22Rv1 (cell line): Measurements from ENCODE around the gene LEO1.

Source experiments
- CTCF ChIP-seq: fragments of 450-650 bp; IDR thresholded peaks from 2 replicates; pipeline ENCODE4 v1.5.1; 2017; ENCODE audit warnings: mild to moderate bottlenecking
- ZFX ChIP-seq: fragments of 450-650 bp; IDR thresholded peaks from 2 replicates; pipeline ENCODE4 v1.6.1; 2017; ENCODE audit warnings: antibody characterized with exemption, borderline replicate concordance

GRCh38 chr15:51926809-51927208, 44.8 kb downstream of the LEO1 start:
- TF ChIP-seq CTCF, result no peak
- TF ChIP-seq ZFX, result no peak
